PFSK-1 (cell line): Measurements from ENCODE around the gene RNF217.

Experiments
- FOXP2 ChIP-seq: optimal IDR thresholded peaks from 2 replicates; pipeline ENCODE3; 2011; ENCODE audit warnings: borderline replicate concordance, control low read depth, inconsistent platforms; ENCODE audit not compliant: insufficient read depth; ENCODE audit errors: extremely low read length, extremely low read depth
- POLR2AphosphoS5 ChIP-seq: IDR thresholded peaks from 2 replicates; pipeline ENCODE4 v1.6.1; 2012; ENCODE audit warnings: low read depth, mild to moderate bottlenecking, control low read depth, low read length, moderate library complexity
- SIN3A ChIP-seq: IDR thresholded peaks from 2 replicates; pipeline ENCODE4 v1.6.1; 2012; ENCODE audit warnings: mild to moderate bottlenecking, low read length, moderate library complexity, borderline replicate concordance; ENCODE audit not compliant: insufficient read depth
- TAF1 ChIP-seq: IDR thresholded peaks from 2 replicates; pipeline ENCODE4 v1.6.1; 2012; ENCODE audit warnings: low read length, control low read depth, borderline replicate concordance; ENCODE audit not compliant: insufficient read depth
- TF ChIP-seq, protein P1 (sequence below), 2 experiments: IDR thresholded peaks; 2 replicates each; pipeline versions ENCODE4 v1.6.1 to v1.8.0; 2011 to 2012; ENCODE audit warnings: low read depth in 2 of 2, low read length in 2 of 2, control low read depth in 1 of 2, inconsistent platforms in 1 of 2, mild to moderate bottlenecking in 1 of 2, moderate library complexity in 1 of 2; ENCODE audit not compliant: insufficient read depth in 1 of 2

Gene RNF217

GRCh38 chr6:125063307-125063706 is 101.1 kb downstream of the RNF217 start:
- TF ChIP-seq TAF1 (no peak), FOXP2 (no peak), SIN3A (no peak), POLR2AphosphoS5 (no peak)
- TF ChIP-seq, protein P1, sequence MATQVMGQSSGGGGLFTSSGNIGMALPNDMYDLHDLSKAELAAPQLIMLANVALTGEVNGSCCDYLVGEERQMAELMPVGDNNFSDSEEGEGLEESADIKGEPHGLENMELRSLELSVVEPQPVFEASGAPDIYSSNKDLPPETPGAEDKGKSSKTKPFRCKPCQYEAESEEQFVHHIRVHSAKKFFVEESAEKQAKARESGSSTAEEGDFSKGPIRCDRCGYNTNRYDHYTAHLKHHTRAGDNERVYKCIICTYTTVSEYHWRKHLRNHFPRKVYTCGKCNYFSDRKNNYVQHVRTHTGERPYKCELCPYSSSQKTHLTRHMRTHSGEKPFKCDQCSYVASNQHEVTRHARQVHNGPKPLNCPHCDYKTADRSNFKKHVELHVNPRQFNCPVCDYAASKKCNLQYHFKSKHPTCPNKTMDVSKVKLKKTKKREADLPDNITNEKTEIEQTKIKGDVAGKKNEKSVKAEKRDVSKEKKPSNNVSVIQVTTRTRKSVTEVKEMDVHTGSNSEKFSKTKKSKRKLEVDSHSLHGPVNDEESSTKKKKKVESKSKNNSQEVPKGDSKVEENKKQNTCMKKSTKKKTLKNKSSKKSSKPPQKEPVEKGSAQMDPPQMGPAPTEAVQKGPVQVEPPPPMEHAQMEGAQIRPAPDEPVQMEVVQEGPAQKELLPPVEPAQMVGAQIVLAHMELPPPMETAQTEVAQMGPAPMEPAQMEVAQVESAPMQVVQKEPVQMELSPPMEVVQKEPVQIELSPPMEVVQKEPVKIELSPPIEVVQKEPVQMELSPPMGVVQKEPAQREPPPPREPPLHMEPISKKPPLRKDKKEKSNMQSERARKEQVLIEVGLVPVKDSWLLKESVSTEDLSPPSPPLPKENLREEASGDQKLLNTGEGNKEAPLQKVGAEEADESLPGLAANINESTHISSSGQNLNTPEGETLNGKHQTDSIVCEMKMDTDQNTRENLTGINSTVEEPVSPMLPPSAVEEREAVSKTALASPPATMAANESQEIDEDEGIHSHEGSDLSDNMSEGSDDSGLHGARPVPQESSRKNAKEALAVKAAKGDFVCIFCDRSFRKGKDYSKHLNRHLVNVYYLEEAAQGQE (IDR thresholded peaks at IDR 0.05; ENCODE audit: insufficient read depth in 1 of 2, low read depth in 2 of 2, low read length in 2 of 2): no peak

DNA sequence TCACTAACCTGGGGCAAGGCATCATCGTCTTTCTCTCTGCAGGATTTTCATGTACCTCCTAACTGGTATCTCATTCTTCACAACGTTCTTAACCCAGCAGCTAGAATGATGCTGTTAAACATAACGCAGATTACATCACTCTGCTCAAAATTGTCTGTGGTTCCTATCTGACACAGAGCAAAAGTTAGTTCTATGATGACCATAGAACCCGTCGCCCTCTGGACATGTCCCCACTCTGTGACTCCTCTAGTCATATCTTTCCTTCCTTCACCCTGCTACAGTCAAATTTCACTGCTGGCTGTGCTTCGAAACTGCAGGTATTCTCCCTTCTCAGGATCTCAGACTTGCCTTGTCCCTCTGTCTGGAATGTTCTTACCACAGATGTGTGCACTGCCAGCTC is 103.9 kb downstream of the RNF217 start:
- TF ChIP-seq SIN3A (no peak), FOXP2 (no peak), POLR2AphosphoS5 (no peak), TAF1 (no peak)
- TF ChIP-seq, protein P1 (IDR thresholded peaks at IDR 0.05; ENCODE audit: insufficient read depth in 1 of 2, low read depth in 2 of 2, low read length in 2 of 2): no peak

- TF ChIP-seq FOXP2 (no peak), TAF1 (no peak), POLR2AphosphoS5 (no peak), SIN3A (no peak)
- TF ChIP-seq, protein P1 (IDR thresholded peaks at IDR 0.05; ENCODE audit: insufficient read depth in 1 of 2, low read depth in 2 of 2, low read length in 2 of 2): no peak
Observed at GRCh38 chr6:125066964-125067363, 104.7 kb downstream of the RNF217 start.

- TF ChIP-seq SIN3A: no peak
- TF ChIP-seq POLR2AphosphoS5: no peak
- TF ChIP-seq, protein P1 (IDR thresholded peaks at IDR 0.05; ENCODE audit: insufficient read depth in 1 of 2, low read depth in 2 of 2, low read length in 2 of 2): no peak
- TF ChIP-seq FOXP2: no peak
- TF ChIP-seq TAF1: no peak
Observed at GRCh38 chr6:125067552-125067951, 105.3 kb downstream of the RNF217 start.

GRCh38 chr6:125073071-125073470 is 110.8 kb downstream of the RNF217 start:
- no peak for TF ChIP-seq FOXP2
